H9 (cell line): ENCODE results near the gene C2CD2. TPM values are rescaled to one million over a fixed set of nuclear protein-coding genes. Genes with fewer than 3 reads are reported as not detected.

Experiments
- DNase-seq: peaks from one replicate; pipeline ENCODE4 v3.0.0-alpha.2; 2017
- H2AFZ ChIP-seq: one replicate; pipeline ENCODE4 v1.6.1; 2013; ENCODE audit warnings: mild to moderate bottlenecking, low read length, control low read depth, moderate library complexity
- H2AK5ac ChIP-seq: 2 replicates; pipeline ENCODE4 v1.6.1; 2013; ENCODE audit warnings: low read length, control low read depth, mixed read lengths; ENCODE audit not compliant: insufficient read length
- H2BK120ac ChIP-seq: one replicate; pipeline ENCODE4 v1.6.1; 2013; ENCODE audit warnings: low read depth, mild to moderate bottlenecking, low read length, control low read depth, inconsistent platforms; ENCODE audit not compliant: poor library complexity, severe bottlenecking
- H2BK12ac ChIP-seq: 2 replicates; pipeline ENCODE4 v1.6.1; 2013; ENCODE audit warnings: low read length, control low read depth, mixed read lengths, low read depth; ENCODE audit not compliant: insufficient read length
- H2BK15ac ChIP-seq: 2 replicates; pipeline ENCODE4 v1.6.1; 2013; ENCODE audit warnings: low read depth, low read length, control low read depth
- H2BK20ac ChIP-seq: one replicate; pipeline ENCODE4 v1.6.1; 2013; ENCODE audit warnings: low read depth, mild to moderate bottlenecking, low read length, control low read depth, inconsistent platforms; ENCODE audit not compliant: poor library complexity, severe bottlenecking
- H2BK5ac ChIP-seq: 2 replicates; pipeline ENCODE4 v1.6.1; 2013; ENCODE audit warnings: low read length, control low read depth, mixed read lengths; ENCODE audit not compliant: insufficient read length
- H3K14ac ChIP-seq: 2 replicates; pipeline ENCODE4 v1.6.1; 2013; ENCODE audit warnings: low read length, control low read depth; ENCODE audit not compliant: insufficient read depth
- H3K18ac ChIP-seq: 2 replicates; pipeline ENCODE4 v1.6.1; 2013; ENCODE audit warnings: low read depth, mild to moderate bottlenecking, mixed read lengths, low read length, control low read depth; ENCODE audit not compliant: insufficient read length
- H3K23ac ChIP-seq: 2 replicates; pipeline ENCODE4 v1.6.1; 2013; ENCODE audit warnings: low read length, control low read depth, mixed read lengths, low read depth; ENCODE audit not compliant: insufficient read length
- H3K23me2 ChIP-seq: 2 replicates; pipeline ENCODE4 v1.6.1; 2013; ENCODE audit warnings: low read depth, mild to moderate bottlenecking, mixed read lengths, low read length, control low read depth; ENCODE audit not compliant: insufficient read length, poor library complexity, severe bottlenecking
- H3K27ac ChIP-seq: 2 replicates; pipeline ENCODE4 v1.5.1; 2013; ENCODE audit warnings: low read length, control low read depth, mixed read lengths, low read depth; ENCODE audit not compliant: insufficient read length
- H3K27me3 ChIP-seq: 2 replicates; pipeline ENCODE4 v1.6.1; 2013; ENCODE audit warnings: low read length, control low read depth, inconsistent platforms; ENCODE audit not compliant: insufficient read depth
- H3K4ac ChIP-seq: 2 replicates; pipeline ENCODE4 v1.6.1; 2013; ENCODE audit warnings: low read depth, mild to moderate bottlenecking, control low read depth, inconsistent platforms, low read length, moderate library complexity
- H3K4me1 ChIP-seq: 2 replicates; pipeline ENCODE4 v1.6.1; 2013; ENCODE audit warnings: low read length, control low read depth, inconsistent platforms; ENCODE audit not compliant: insufficient read depth
- H3K4me2 ChIP-seq: 2 replicates; pipeline ENCODE4 v1.6.1; 2013; ENCODE audit warnings: low read length, control low read depth, mixed read lengths; ENCODE audit not compliant: insufficient read length, insufficient read depth
- H3K56ac ChIP-seq: 2 replicates; pipeline ENCODE4 v1.6.1; 2013; ENCODE audit warnings: low read depth, mild to moderate bottlenecking, mixed read lengths, low read length, control low read depth; ENCODE audit not compliant: insufficient read length
- H3K79me1 ChIP-seq: 2 replicates; pipeline ENCODE4 v1.6.1; 2013; ENCODE audit warnings: low read depth, mild to moderate bottlenecking, moderate library complexity, low read length, control low read depth, inconsistent platforms; ENCODE audit not compliant: insufficient read depth, poor library complexity, severe bottlenecking
- H3K79me2 ChIP-seq: 2 replicates; pipeline ENCODE4 v1.6.1; 2013; ENCODE audit warnings: low read length, control low read depth, inconsistent platforms; ENCODE audit not compliant: insufficient read depth
- H3K9ac ChIP-seq: 2 replicates; pipeline ENCODE4 v1.6.1; 2013; ENCODE audit warnings: low read length, control low read depth, mixed read lengths; ENCODE audit not compliant: insufficient read length; ENCODE audit errors: extremely low read depth
- H3K9me3 ChIP-seq: one replicate; pipeline ENCODE4 v1.6.1; 2013; ENCODE audit warnings: low read depth, low read length, inconsistent platforms; ENCODE audit not compliant: control insufficient read depth
- H3T11ph ChIP-seq: one replicate; pipeline ENCODE4 v1.6.1; 2013; ENCODE audit warnings: mild to moderate bottlenecking, low read length, control low read depth, inconsistent platforms
- H4K20me1 ChIP-seq: one replicate; pipeline ENCODE4 v1.6.1; 2013; ENCODE audit not compliant: control insufficient read depth, insufficient read length, insufficient read depth
- H4K5ac ChIP-seq: 2 replicates; pipeline ENCODE4 v1.6.1; 2013; ENCODE audit warnings: low read depth, mild to moderate bottlenecking, mixed read lengths, low read length, control low read depth; ENCODE audit not compliant: insufficient read length
- H4K8ac ChIP-seq: replicated peaks from 2 replicates; pipeline ENCODE4 v1.6.1; 2013; ENCODE audit warnings: low read length, control low read depth, mixed read lengths, low read depth; ENCODE audit not compliant: insufficient read length
- H4K91ac ChIP-seq: 2 replicates; pipeline ENCODE4 v1.6.1; 2013; ENCODE audit warnings: low read depth, mild to moderate bottlenecking, moderate library complexity, mixed read lengths, low read length, control low read depth; ENCODE audit not compliant: insufficient read length
- H3K27ac Mint-ChIP-seq, 3 experiments: 2 replicates in 2 of 3; 3 replicates in 1 of 3; pipeline ENCODE4 v1.8.0; 2020 to 2021; ENCODE audit warnings: mixed read lengths in 3 of 3, mild to moderate bottlenecking in 1 of 3, moderate library complexity in 1 of 3
- H3K27me3 Mint-ChIP-seq: 2 replicates; pipeline ENCODE4 v1.8.0; 2021; ENCODE audit warnings: low read depth, mild to moderate bottlenecking, moderate library complexity, mixed read lengths
- H3K36me3 Mint-ChIP-seq, 3 experiments: 2 replicates in 2 of 3; 3 replicates in 1 of 3; pipeline ENCODE4 v1.8.0; 2020 to 2021; ENCODE audit warnings: low read depth in 3 of 3, mixed read lengths in 3 of 3; ENCODE audit not compliant: insufficient read depth in 1 of 3
- H3K4me1 Mint-ChIP-seq, 2 experiments: 2 replicates each; pipeline ENCODE4 v1.8.0; 2020; ENCODE audit warnings: mixed read lengths in 2 of 2
- H3K4me3 Mint-ChIP-seq, 2 experiments: 2 replicates in 1 of 2; 3 replicates in 1 of 2; pipeline ENCODE4 v1.8.0; 2020 to 2021; ENCODE audit warnings: mild to moderate bottlenecking in 2 of 2, mixed read lengths in 2 of 2, moderate library complexity in 1 of 2
- H3K9me3 Mint-ChIP-seq, 2 experiments: 2 replicates in 1 of 2; 3 replicates in 1 of 2; pipeline ENCODE4 v1.8.0; 2020; ENCODE audit warnings: mild to moderate bottlenecking in 2 of 2, mixed read lengths in 2 of 2, moderate library complexity in 1 of 2
- WGBS: extraction: QIAGEN DNeasy Blood & Tissue Kit; methylation state at CpG from one replicate; pipeline ENCODE4 v1.1.7; 2013; ENCODE audit warnings: missing lambda C conversion rate, low lambda C conversion rate, mixed read lengths; ENCODE audit not compliant: insufficient read length; ENCODE audit errors: extremely low coverage; 5-methylcytosine and 5-hydroxymethylcytosine counted together
- total RNA-seq: library from RNA; stranded (reverse); gene quantifications from 2 replicates; pipeline ENCODE4 v1.2.1, GENCODE V29; 2021
- TF ChIP-seq, protein P1 (sequence below): fragments of 200-600 bp; sonication (generic); conservative IDR thresholded peaks from 3 replicates; pipeline ENCODE4 v1.8.0; 2021; ENCODE audit warnings: antibody characterized with exemption, mild to moderate bottlenecking

C2CD2 gene
- total RNA-seq, 1 experiment from 2014 or later = 14.6 TPM

GRCh38 chr21:41891132-41891531 is 62.7 kb downstream of the C2CD2 start:
- peaks cover 14 to 15% of the 10 kb centered on the region in 2 experiments for H3K4me1 Mint-ChIP-seq

More at GRCh38 chr21:41891132-41891531, 62.7 kb downstream of the C2CD2 start:
- no CpG with 5 or more reads among the region's 5 CpGs for WGBS
- Histone ChIP-seq H3K23ac (no peak overlapping the region), H2BK120ac (no peak overlapping the region), H2AFZ (no peak overlapping the region), H2BK5ac (no peak overlapping the region), H3T11ph (no peak overlapping the region), H3K79me1 (no peaks in the 10 kb centered on the region), H3K27ac (no peak overlapping the region), H3K9ac (no peak overlapping the region), H3K4ac (no peak overlapping the region), H3K23me2 (no peaks in the 10 kb centered on the region), H3K79me2 (0 out of 2 replicates have a peak, but pooled peaks cover 2% of the 10 kb centered on the region), H2BK20ac (no peak overlapping the region), H3K27me3 (no peaks in the 10 kb centered on the region), H2BK12ac (no peak overlapping the region), H3K4me2 (no peak overlapping the region), H3K18ac (no peak overlapping the region), H3K9me3 (no peaks in the 10 kb centered on the region), H2BK15ac (no peak overlapping the region), H4K91ac (no peak overlapping the region), H4K20me1 (no peaks in the 10 kb centered on the region), H3K56ac (no peak overlapping the region), H4K8ac (no peak overlapping the region), H3K14ac (no peak overlapping the region; the same call in 1 of the 2 replicates), H2AK5ac (no peak overlapping the region), H3K4me1 (peaks cover 2% of the 10 kb centered on the region), H4K5ac (no peak overlapping the region)
- Mint-ChIP-seq H3K27ac (no peak overlapping the region), H3K9me3 (no peaks in the 10 kb centered on the region), H3K4me3 (no peak overlapping the region), H3K36me3 (peaks cover 0 to 2% (median 0%) of the 10 kb centered on the region in 3 experiments; a peak in 1 of 7 replicates), H3K27me3 (no peaks in the 10 kb centered on the region)
- no peak for DNase-seq
- TF ChIP-seq, protein P1, sequence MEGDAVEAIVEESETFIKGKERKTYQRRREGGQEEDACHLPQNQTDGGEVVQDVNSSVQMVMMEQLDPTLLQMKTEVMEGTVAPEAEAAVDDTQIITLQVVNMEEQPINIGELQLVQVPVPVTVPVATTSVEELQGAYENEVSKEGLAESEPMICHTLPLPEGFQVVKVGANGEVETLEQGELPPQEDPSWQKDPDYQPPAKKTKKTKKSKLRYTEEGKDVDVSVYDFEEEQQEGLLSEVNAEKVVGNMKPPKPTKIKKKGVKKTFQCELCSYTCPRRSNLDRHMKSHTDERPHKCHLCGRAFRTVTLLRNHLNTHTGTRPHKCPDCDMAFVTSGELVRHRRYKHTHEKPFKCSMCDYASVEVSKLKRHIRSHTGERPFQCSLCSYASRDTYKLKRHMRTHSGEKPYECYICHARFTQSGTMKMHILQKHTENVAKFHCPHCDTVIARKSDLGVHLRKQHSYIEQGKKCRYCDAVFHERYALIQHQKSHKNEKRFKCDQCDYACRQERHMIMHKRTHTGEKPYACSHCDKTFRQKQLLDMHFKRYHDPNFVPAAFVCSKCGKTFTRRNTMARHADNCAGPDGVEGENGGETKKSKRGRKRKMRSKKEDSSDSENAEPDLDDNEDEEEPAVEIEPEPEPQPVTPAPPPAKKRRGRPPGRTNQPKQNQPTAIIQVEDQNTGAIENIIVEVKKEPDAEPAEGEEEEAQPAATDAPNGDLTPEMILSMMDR = no peak
